ENCODE data around the gene FOXF2.
A peak's percentile ranks its signal among the peaks of the same experiment; 100 is the strongest.

FOXF2 gene

DNA sequence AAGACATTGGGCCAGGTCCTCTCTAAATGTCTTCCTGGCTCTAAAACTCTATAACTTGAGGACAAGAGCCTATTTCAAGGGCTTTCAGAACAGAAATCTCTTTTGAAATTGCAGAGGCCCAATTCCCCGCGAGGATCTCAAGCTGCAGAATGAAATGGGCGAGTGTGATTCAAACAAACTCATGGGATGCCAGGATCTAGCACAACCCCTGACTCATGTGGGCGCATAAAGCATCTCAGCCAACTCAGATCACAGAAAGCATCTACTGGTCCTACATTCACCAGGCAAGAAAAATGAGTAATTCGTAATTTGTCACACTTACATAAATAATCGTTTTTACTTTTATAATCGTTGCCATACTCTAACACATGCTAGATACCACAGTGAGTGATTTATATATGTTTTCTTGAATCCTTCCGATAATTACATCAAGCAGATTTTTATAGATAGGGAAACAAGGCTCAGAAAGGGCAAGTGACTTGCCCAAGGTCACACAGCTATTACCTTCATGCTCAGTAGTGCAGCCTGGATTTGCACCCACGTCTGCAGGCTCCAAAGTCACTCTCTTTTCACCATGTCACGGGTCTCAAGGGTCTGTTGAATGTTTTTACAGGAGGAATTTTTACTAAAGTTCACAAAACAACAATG is 26.2 kb downstream of the FOXF2 start:
- DNase-seq, result no peak

DNA sequence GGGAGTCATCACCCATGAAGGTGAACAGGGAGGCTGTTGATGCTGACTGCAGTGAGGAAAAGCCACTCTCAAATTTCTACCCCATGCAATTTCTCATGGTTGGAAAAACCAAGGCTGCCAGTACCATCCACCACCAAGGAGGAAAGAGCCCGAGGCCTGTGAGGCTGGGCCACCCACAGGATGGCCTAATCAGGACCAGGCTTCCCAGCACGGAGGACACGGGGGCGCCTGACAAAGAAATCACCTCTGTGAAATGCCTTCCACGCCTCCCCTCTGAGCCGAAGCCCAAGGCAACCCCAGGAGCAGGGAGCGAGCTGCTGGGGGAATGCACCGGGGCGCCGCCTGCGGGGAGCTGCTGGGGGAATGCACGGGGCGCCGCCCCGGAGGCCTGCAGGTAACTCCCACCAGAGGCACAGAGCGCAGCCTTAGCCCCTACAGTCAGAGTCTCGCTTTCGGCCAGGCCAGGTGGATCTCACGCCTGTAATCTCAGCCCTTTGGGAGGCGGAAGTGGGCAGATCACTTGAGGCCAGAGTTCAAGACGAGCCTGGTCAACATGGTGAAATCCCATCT is 26.9 kb downstream of the FOXF2 start:
- no peak for DNase-seq

DNA sequence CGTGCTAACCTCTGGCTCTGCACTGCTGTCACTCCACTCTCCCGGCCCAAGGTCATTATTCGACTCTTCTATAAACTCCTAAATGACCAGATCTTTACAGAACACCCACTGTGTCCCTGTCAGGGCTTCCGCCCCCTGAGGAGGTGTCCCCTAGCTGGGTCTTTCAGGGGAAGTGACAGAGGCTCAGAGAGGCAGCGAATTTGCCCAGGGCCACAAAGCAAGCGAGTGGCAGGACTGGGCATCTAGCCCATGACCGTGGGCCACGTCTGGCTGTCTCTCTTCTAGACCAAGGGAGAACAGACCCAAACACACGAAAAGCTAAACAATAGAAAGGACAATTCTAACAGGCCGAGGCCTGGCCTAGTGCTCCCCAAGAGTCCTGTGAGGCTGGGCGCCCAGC is 27.4 kb downstream of the FOXF2 start:
- no peak for DNase-seq

DNA sequence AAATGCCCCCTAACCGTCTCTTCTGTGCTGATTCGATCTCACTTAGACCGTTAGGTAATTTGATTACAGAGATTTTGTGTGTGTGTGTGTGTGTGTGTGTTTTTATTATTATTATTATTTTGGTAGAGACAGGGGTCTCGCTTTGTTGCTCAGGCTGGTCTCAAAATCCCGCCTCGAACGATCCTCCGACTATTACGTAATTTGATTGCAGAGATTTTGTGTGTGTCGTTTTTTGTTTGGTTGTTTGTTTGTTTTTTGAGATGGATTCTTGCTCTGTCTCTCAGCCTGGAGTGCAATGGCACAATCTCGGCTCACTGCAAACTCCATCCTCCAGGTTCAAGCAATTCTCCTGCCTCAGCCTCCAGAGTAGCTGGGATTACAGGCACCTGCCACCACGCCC is 28.3 kb downstream of the FOXF2 start:
- no peak for DNase-seq

DNA sequence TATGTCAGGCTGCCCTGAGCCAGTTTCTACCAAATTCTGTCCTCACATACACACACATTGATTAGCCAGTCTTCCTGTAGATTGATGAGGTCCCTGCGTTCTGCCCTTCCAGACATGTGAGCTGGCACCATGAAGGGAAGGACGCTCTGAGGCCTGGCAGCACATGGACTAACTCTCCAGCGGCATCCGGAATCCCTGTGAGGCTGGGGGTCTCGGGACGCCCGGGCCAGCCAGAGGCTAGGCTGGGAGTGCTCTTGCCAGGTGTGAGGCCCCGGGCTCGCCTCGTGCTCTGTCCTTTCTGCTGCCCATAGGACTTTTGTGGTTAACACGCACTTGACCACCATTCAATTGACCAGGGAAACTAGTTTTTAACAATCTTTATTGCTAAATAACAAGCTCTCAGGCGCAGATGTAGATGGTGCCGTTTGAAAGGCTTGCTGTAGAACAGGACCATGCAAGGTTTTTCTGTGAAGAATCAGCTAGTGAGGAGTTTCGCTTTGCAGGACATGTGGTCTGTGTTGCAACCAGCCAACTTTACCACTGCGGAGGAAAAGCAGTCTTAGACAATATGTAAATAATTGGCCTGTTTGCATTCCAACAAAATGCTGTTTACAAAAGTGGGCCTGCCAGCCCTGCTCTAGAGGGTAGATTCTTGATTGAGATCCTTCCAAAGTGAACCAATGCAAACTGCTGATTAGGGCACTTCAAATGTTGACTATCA is 29.3 kb downstream of the FOXF2 start:
- DNase-seq, result no peak

DNA sequence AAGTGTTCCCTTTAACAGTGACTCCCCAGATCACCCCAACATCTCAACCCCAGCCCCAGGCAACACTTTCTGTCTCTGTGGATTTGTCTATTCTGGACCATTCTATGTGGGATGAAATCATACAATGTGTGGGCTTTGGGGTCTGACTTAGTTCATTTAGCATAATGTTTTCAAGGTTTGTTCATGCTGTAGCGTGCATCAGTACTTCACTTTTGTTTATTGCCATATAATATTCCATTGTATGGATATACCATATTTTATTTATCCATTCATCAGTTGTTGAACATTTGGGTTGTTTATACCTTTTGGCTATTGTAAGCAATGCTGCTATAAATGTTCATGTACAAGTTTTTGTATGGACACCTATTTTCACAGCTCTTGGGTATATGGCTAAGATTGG is 31.0 kb downstream of the FOXF2 start:
- no peak for DNase-seq

DNA sequence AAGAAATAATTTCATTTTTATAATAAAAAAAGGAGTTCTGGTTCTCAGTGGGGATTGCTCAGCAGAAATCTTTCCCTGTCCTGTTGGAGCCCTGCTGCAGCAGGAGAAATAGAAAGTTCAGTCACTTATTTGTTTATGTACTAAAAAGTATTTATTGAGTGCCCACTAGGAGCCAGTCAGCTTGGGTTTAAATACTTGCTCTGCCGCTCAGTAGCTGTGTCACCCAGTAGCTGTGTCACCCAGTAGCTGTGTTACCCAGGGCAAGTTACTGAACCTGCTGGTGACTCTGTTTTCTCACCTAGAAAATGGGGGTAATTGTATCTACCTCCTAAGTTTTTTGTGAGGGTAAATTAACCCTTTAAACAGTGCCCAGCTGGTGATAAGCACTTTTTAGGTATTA is 32.9 kb downstream of the FOXF2 start:
- DNase-seq, result no peak

DNA sequence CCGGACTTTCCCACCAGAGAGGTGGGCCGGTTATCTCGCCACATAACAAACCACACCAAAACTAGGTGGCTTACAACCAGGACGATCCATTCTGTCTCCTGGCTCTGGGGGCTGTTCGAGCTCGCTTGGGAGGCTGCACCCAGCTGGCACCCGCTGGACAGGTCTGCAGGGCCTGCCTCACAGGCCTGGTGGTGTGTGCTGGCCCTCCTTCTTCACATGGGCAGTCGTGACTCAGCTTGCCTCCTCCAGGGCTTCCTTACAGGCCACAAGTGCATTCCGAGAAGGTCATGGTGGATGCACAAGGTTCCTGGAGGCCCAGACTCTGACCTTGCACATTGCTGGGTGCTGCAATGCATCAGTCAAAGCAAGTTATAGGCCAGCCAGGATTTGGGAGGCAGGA is 34.2 kb downstream of the FOXF2 start:
- no peak for DNase-seq

DNA sequence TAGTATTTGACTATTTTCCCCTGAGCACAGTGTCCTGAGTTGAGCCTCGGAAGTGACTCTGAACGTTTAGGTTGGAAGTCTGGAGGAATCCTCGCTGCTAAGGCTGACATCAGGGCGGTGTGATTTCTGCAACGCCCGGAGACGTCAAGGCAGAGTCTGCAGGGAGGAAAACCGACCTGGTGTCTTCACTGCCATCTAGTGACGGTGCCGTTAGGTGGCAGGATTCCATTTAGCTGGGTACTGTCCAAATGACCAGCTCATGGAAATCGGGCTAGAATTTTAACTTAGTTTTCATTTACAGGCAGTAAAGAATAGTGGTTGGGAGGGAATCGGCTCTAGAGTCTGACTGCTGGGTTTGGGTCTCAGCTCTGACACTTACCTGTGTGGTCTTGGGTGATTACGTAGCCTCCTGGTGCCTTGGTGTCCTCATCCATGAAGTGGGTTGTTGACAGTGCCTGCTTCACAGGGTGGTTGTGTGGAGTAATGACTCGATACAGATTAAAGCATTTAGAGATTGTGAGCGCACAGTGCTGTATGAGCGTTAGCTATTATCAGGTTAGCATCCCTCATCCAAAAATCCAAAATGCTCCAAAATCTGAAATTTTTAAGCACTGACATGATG is 35.0 kb downstream of the FOXF2 start:
- DNase-seq, result peak; percentile 44

DNA sequence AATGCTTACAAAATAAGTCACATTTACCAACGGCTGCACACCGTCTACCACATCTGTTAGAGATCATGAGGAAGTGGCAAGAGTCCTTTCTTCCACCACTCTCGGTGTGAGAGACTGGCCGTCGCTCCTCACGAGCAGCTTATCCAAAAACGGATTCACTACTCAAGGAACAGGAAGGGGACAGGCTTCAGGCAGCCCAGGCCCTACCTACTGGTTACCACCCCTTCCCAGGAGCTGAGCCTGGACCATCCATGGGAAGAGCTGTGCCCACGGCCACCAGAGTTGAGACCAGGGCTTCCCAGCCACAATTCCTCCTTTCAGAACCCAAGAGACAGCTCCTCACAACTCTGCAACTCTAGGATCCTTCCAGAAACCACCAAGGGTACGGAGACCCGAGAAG is 37.0 kb downstream of the FOXF2 start:
- DNase-seq, result no peak

DNA sequence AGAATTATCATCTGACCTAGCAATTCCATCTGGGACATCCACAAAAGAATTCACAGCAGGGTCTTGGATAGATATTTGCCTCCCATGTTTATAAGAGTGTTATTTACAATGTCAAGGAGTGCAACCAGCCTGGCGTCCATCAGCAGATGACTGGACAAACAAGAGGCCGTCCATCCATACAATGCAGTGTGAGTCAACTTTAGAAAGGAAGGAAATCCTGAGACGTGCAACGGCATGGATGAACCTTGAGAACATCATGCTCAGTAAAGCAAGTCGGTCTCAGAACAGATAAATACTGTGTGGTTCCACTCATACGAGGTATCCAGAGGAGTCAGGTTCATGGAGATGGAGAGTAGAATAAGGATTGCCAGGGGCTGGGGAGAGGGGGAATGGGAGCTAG is 46.4 kb downstream of the FOXF2 start:
- no peak for DNase-seq

DNA sequence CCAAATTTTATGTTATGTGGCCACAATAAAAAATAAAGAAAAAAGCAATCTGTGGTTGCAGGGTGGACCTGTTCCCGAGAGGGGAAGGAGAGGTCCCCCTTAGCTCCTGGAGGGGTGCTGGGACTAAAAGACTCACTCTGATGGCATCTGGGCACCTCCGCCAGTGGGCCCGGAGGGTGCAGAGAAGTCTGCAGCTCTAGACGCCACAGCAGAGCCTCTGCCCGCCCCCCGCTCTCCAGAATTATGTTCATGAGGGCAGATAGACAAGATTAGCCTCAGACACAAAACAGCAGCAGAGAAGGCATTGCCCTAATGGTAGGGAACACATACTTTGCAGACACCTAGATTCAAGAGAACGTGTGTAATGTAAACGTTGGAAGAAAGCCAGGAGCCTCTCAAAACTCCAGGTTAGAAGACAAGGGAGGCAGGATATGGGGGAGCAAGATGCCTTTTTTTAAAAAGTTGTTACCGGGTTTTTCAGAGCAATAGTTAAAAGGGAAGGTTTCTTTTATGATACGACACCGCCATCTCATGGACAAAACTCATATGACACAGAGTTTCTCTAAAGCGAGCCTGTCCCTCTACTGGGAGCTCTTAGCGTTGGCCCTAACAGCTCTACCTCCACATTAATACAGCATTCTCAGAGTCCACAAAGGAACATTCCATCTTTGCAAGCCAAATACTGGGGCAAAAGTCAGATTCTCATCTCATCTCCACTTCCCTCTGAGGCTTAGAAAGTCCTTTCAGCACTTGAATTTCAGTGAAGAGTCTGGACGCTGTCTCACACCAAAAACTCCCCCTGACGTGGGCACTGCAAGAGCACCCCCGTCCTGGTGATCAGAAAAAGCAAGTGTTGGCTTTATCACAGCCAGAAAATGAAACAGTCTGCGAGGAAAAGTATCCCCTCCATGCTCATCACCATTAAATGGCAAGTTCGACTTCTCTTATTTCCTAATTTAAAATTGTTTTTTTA is 47.2 kb downstream of the FOXF2 start:
- DNase-seq, result peak; percentile 47

DNA sequence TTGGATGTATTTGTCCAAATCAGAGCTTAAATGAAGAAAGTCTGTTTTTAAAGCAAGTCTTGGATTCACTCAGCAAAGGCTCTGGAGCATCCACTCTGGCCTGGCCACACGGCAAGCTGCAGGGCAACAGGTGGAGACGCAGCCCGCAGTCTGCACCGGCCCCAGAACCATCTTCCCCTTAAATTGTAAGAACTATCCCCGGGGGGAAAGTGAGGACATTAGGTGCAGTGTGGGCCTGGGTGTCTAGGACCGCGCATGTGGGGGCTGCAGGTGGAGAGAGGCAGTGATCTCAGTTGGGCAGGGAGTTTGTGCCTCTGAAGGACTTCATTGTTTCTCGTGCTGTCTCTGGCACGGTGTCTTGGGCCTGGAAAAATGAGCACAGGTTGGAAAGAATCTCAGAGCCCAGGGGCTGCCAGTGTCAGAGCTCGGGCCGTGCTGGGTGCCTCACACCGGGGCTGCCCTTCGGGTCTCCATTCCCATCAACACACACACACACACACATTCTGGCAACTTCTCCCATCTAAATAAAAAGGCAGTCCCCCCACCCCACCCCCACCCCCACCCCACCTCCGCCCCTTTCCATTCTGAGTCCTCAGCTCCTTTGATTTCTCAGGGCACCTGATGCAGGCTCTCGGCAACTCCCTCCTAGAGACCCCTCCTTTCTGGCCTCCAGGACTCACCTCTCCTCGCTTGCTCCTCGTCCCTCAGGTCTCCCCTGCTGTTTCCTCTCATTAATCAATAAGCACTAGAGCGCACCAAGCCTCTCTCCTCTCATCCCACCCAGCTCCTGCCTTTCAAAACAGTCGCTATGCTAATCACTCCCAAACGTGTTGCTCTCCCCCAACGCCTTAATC is 48.4 kb downstream of the FOXF2 start:
- no peak for DNase-seq

DNA sequence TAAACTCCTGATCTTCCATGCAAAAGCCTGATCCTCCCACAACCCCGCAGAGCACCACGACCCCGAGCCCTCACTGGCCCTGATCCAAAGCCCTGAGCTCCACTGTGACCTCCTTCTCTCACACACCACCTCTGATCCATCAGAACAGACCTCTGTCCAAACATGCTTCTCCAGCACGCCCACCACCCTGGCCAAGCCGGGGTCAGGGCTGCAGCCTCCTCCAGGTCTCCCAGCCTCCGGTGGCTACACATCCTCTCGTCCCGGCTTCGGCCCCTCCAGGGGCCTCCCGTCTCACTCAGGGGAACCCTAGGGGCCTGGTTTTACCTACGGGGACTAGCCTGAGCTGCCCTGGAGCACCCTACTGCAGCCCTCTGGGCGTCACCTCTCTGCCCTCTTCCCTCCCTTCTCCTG is 49.1 kb downstream of the FOXF2 start:
- DNase-seq, result no peak

DNA sequence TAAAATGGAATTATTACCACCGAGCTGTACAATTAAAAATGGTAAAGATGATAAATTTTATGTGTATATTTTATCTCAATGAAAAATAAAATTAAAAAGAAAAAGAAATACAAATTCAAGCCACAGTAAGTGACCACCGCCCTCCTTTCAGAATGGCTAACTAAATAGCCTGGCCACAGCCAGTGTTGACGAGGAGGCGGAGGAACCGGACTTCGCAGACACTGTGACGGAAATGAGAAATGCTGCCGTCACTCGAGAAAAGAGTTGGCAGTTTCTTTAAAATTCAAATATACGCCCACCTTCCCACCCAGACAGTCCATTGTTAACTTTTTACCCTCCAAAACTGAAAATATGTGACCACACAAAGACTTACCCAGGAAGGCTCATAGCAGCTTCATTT is 50.0 kb downstream of the FOXF2 start:
- no peak for DNase-seq

DNA sequence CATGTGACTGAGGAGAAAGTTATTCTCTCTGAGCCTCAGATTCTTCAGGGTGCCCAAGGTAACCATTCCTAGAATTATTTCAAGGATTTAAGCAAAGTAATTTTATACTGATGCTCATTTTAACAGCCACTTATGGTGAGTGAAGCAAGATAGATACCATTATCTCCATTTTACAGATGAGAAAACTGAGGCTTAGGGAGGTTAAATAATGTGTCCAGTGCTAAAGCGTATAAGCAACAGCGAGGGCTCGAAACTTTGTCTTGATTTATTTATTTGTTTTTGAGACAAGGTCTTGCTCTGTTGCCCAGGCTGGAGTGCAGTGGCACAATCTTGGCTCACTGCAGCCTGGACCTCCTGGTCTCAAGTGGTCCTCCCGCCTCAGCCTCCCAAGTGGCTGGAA is 53.6 kb downstream of the FOXF2 start:
- DNase-seq, result no peak

Data from stimulated activated CD4-positive, alpha-beta T cell treated with anti-CD3 and anti-CD28 coated beads, Interleukin-15, amount 100 ng/mL, for 24 hours (primary cell).